ENCODE measurements around the gene SHANK3.

SHANK3 gene

GRCh38 chr22:50697667-50698506, 25.3 kb downstream of the SHANK3 start:
- H3K4me3 ChIP-seq (ENCODE audit: low read depth in 1 of 5, low read length in 5 of 5) = peak overlapping the region; percentile 43 to 63 (median 49)
- H3K27ac ChIP-seq (ENCODE audit: low read depth, low read length) = no peak overlapping the region
- H3K4me1 ChIP-seq (ENCODE audit: control insufficient read depth in 5 of 5, insufficient read depth in 5 of 5, low read length in 5 of 5) = peaks cover 3 to 86% (median 26%) of the 10 kb centered on the region in 5 donors

GRCh38 chr22:50698546-50698945, 25.9 kb downstream of the SHANK3 start:
- no peaks in the 10 kb centered on the region for H3K9me3 ChIP-seq (ENCODE audit: control insufficient read depth in 5 of 5, low read length in 5 of 5)
- H3K27me3 ChIP-seq (ENCODE audit: control insufficient read depth in 5 of 5, insufficient read depth in 4 of 5, low read length in 5 of 5) = no peaks in the 10 kb centered on the region
- no peak overlapping the region for H3K9ac ChIP-seq (ENCODE audit: low read length in 5 of 5)
- H3K36me3 ChIP-seq (ENCODE audit: control insufficient read depth in 5 of 5, insufficient read depth in 5 of 5, low read length in 5 of 5) = peaks cover 0 to 66% (median 45%) of the 10 kb centered on the region in 5 donors
- peaks cover 3 to 89% (median 26%) of the 10 kb centered on the region in 5 donors for H3K4me1 ChIP-seq (ENCODE audit: control insufficient read depth in 5 of 5, insufficient read depth in 5 of 5, low read length in 5 of 5)
- H3K27ac ChIP-seq (ENCODE audit: low read depth, low read length) = no peak overlapping the region
- H3K4me3 ChIP-seq (ENCODE audit: low read depth in 1 of 5, low read length in 5 of 5) = no peak overlapping the region

More at GRCh38 chr22:50697667-50698506, 25.3 kb downstream of the SHANK3 start:
- H3K9ac ChIP-seq (ENCODE audit: low read length in 5 of 5) = peak overlapping the region in 3 of 5 donors; percentile 32 to 46 (median 38)
- no peaks in the 10 kb centered on the region for H3K27me3 ChIP-seq (ENCODE audit: control insufficient read depth in 5 of 5, insufficient read depth in 4 of 5, low read length in 5 of 5)
- peaks cover 0 to 60% (median 38%) of the 10 kb centered on the region in 5 donors for H3K36me3 ChIP-seq (ENCODE audit: control insufficient read depth in 5 of 5, insufficient read depth in 5 of 5, low read length in 5 of 5)
- H3K9me3 ChIP-seq (ENCODE audit: control insufficient read depth in 5 of 5, low read length in 5 of 5) = no peaks in the 10 kb centered on the region

GRCh38 chr22:50699001-50699755, 26.6 kb downstream of the SHANK3 start:
- Histone ChIP-seq H3K27me3 (ENCODE audit: control insufficient read depth in 5 of 5, insufficient read depth in 4 of 5, low read length in 5 of 5) (no peaks in the 10 kb centered on the region), H3K9ac (ENCODE audit: low read length in 5 of 5) (no peak overlapping the region), H3K9me3 (ENCODE audit: control insufficient read depth in 5 of 5, low read length in 5 of 5) (no peaks in the 10 kb centered on the region), H3K27ac (ENCODE audit: low read depth, low read length) (no peak overlapping the region), H3K4me1 (ENCODE audit: control insufficient read depth in 5 of 5, insufficient read depth in 5 of 5, low read length in 5 of 5) (peaks cover 3 to 88% (median 26%) of the 10 kb centered on the region in 5 donors), H3K36me3 (ENCODE audit: control insufficient read depth in 5 of 5, insufficient read depth in 5 of 5, low read length in 5 of 5) (peaks cover 0 to 72% (median 51%) of the 10 kb centered on the region in 5 donors), H3K4me3 (ENCODE audit: low read depth in 1 of 5, low read length in 5 of 5) (no peak overlapping the region)

- Histone ChIP-seq H3K9me3 (ENCODE audit: control insufficient read depth in 5 of 5, low read length in 5 of 5) (no peaks in the 10 kb centered on the region), H3K36me3 (ENCODE audit: control insufficient read depth in 5 of 5, insufficient read depth in 5 of 5, low read length in 5 of 5) (peaks cover 0 to 74% (median 58%) of the 10 kb centered on the region in 5 donors), H3K27ac (ENCODE audit: low read depth, low read length) (no peak overlapping the region), H3K27me3 (ENCODE audit: control insufficient read depth in 5 of 5, insufficient read depth in 4 of 5, low read length in 5 of 5) (no peaks in the 10 kb centered on the region), H3K4me1 (ENCODE audit: control insufficient read depth in 5 of 5, insufficient read depth in 5 of 5, low read length in 5 of 5) (peaks cover 3 to 87% (median 26%) of the 10 kb centered on the region in 5 donors), H3K4me3 (ENCODE audit: low read depth in 1 of 5, low read length in 5 of 5) (no peak overlapping the region), H3K9ac (ENCODE audit: low read length in 5 of 5) (no peak overlapping the region)
Observed at GRCh38 chr22:50699756-50700386, 27.2 kb downstream of the SHANK3 start.

- H3K36me3 ChIP-seq (ENCODE audit: control insufficient read depth in 5 of 5, insufficient read depth in 5 of 5, low read length in 5 of 5) = peaks cover 0 to 70% (median 59%) of the 10 kb centered on the region in 5 donors
- no peak overlapping the region for H3K27ac ChIP-seq (ENCODE audit: low read depth, low read length)
- no peaks in the 10 kb centered on the region for H3K27me3 ChIP-seq (ENCODE audit: control insufficient read depth in 5 of 5, insufficient read depth in 4 of 5, low read length in 5 of 5)
- no peak overlapping the region for H3K4me3 ChIP-seq (ENCODE audit: low read depth in 1 of 5, low read length in 5 of 5)
- H3K9ac ChIP-seq (ENCODE audit: low read length in 5 of 5) = no peak overlapping the region
- peaks cover 0 to 85% (median 29%) of the 10 kb centered on the region in 5 donors for H3K4me1 ChIP-seq (ENCODE audit: control insufficient read depth in 5 of 5, insufficient read depth in 5 of 5, low read length in 5 of 5)
- H3K9me3 ChIP-seq (ENCODE audit: control insufficient read depth in 5 of 5, low read length in 5 of 5) = no peaks in the 10 kb centered on the region
Observed at GRCh38 chr22:50700387-50701075, 27.9 kb downstream of the SHANK3 start.

GRCh38 chr22:50701076-50701419, 28.4 kb downstream of the SHANK3 start:
- Histone ChIP-seq H3K4me3 (ENCODE audit: low read depth in 1 of 5, low read length in 5 of 5) (no peak overlapping the region), H3K27ac (ENCODE audit: low read depth, low read length) (no peak overlapping the region), H3K9me3 (ENCODE audit: control insufficient read depth in 5 of 5, low read length in 5 of 5) (no peaks in the 10 kb centered on the region), H3K27me3 (ENCODE audit: control insufficient read depth in 5 of 5, insufficient read depth in 4 of 5, low read length in 5 of 5) (no peaks in the 10 kb centered on the region), H3K4me1 (ENCODE audit: control insufficient read depth in 5 of 5, insufficient read depth in 5 of 5, low read length in 5 of 5) (peaks cover 0 to 80% (median 29%) of the 10 kb centered on the region in 5 donors), H3K36me3 (ENCODE audit: control insufficient read depth in 5 of 5, insufficient read depth in 5 of 5, low read length in 5 of 5) (peaks cover 0 to 68% (median 57%) of the 10 kb centered on the region in 5 donors), H3K9ac (ENCODE audit: low read length in 5 of 5) (no peak overlapping the region)

GRCh38 chr22:50701428-50702154, 29.0 kb downstream of the SHANK3 start:
- H3K4me1 ChIP-seq (ENCODE audit: control insufficient read depth in 5 of 5, insufficient read depth in 5 of 5, low read length in 5 of 5) = peaks cover 0 to 77% (median 26%) of the 10 kb centered on the region in 5 donors
- H3K27me3 ChIP-seq (ENCODE audit: control insufficient read depth in 5 of 5, insufficient read depth in 4 of 5, low read length in 5 of 5) = no peaks in the 10 kb centered on the region
- peaks cover 0 to 68% (median 61%) of the 10 kb centered on the region in 5 donors for H3K36me3 ChIP-seq (ENCODE audit: control insufficient read depth in 5 of 5, insufficient read depth in 5 of 5, low read length in 5 of 5)
- no peak overlapping the region for H3K27ac ChIP-seq (ENCODE audit: low read depth, low read length)
- H3K4me3 ChIP-seq (ENCODE audit: low read depth in 1 of 5, low read length in 5 of 5) = no peak overlapping the region
- no peak overlapping the region for H3K9ac ChIP-seq (ENCODE audit: low read length in 5 of 5)
- H3K9me3 ChIP-seq (ENCODE audit: control insufficient read depth in 5 of 5, low read length in 5 of 5) = no peaks in the 10 kb centered on the region

- Histone ChIP-seq H3K4me1 (ENCODE audit: control insufficient read depth in 5 of 5, insufficient read depth in 5 of 5, low read length in 5 of 5) (peaks cover 0 to 71% (median 20%) of the 10 kb centered on the region in 5 donors), H3K27me3 (ENCODE audit: control insufficient read depth in 5 of 5, insufficient read depth in 4 of 5, low read length in 5 of 5) (no peaks in the 10 kb centered on the region), H3K27ac (ENCODE audit: low read depth, low read length) (no peak overlapping the region), H3K36me3 (ENCODE audit: control insufficient read depth in 5 of 5, insufficient read depth in 5 of 5, low read length in 5 of 5) (peaks cover 0 to 72% (median 64%) of the 10 kb centered on the region in 5 donors), H3K4me3 (ENCODE audit: low read depth in 1 of 5, low read length in 5 of 5) (no peak overlapping the region), H3K9ac (ENCODE audit: low read length in 5 of 5) (no peak overlapping the region), H3K9me3 (ENCODE audit: control insufficient read depth in 5 of 5, low read length in 5 of 5) (no peaks in the 10 kb centered on the region)
Observed at GRCh38 chr22:50702261-50702671, 29.6 kb downstream of the SHANK3 start.

Data from subcutaneous abdominal adipose tissue (tissue), 5 donors.